GM18526 (cell line): ENCODE measurements around the gene CAMKK2.

Experiments used
- POLR2A ChIP-seq: IDR thresholded peaks from 3 replicates; pipeline ENCODE4 v1.6.1; 2011; ENCODE audit not compliant: insufficient read length; ENCODE audit errors: extremely low read depth

CAMKK2 gene

GRCh38 chr12:121304306-121304705, 7.8 kb upstream of the CAMKK2 start:
- TF ChIP-seq POLR2A, result no peak

GRCh38 chr12:121301876-121302275, 5.4 kb upstream of the CAMKK2 start:
- no peak for TF ChIP-seq POLR2A

GRCh38 chr12:121300083-121300819, 3.7 kb upstream of the CAMKK2 start:
- TF ChIP-seq POLR2A, result no peak

GRCh38 chr12:121299662-121300061, 3.2 kb upstream of the CAMKK2 start:
- no peak for TF ChIP-seq POLR2A

- TF ChIP-seq POLR2A, result no peak
These were observed 1.0 kb upstream of the CAMKK2 start for GRCh38 chr12:121297435-121297991.

- no peak for TF ChIP-seq POLR2A
These were observed 527 bp downstream of the CAMKK2 start for GRCh38 chr12:121295746-121296617.

GRCh38 chr12:121295116-121295745, 1.3 kb downstream of the CAMKK2 start:
- no peak for TF ChIP-seq POLR2A

GRCh38 chr12:121294151-121294889, 2.2 kb downstream of the CAMKK2 start:
- TF ChIP-seq POLR2A, result no peak

- no peak for TF ChIP-seq POLR2A
These were observed 2.9 kb downstream of the CAMKK2 start for GRCh38 chr12:121293603-121294002.

GRCh38 chr12:121290410-121290809, 6.1 kb downstream of the CAMKK2 start:
- no peak for TF ChIP-seq POLR2A

GRCh38 chr12:121289962-121290361, 6.5 kb downstream of the CAMKK2 start:
- TF ChIP-seq POLR2A, result no peak

- no peak for TF ChIP-seq POLR2A
These were observed 7.5 kb downstream of the CAMKK2 start for GRCh38 chr12:121288986-121289385.

GRCh38 chr12:121288158-121288845, 8.2 kb downstream of the CAMKK2 start:
- no peak for TF ChIP-seq POLR2A

GRCh38 chr12:121287267-121287954, 9.1 kb downstream of the CAMKK2 start:
- no peak for TF ChIP-seq POLR2A
